ENCODE results near the gene BCAR1. TPM values are rescaled to one million over a fixed set of nuclear protein-coding genes. Genes with fewer than 3 reads are reported as not detected.
"Not testable (repeated sequence)": the region's sequence is repeated elsewhere in the genome, so short reads cannot be mapped to it uniquely, and the experiment has no call there.

BCAR1 gene
- polyA plus RNA-seq, 2 of the 4 experiments (the other 2 are of a cell fraction): 10.2 to 35.8 TPM

GRCh38 chr16:75216127-75216526 is 35.3 kb downstream of the BCAR1 start:
- H3K4me1 ChIP-seq: no peaks in the 10 kb centered on the region
- no peak overlapping the region for H3K4me3 ChIP-seq
- no peak for TF ChIP-seq HOXA7 (CRISPR knock-in tag; IDR thresholded peaks at IDR 0.05)
- no peak for TF ChIP-seq HDAC2 (IDR thresholded peaks at IDR 0.05)
- no peak for TF ChIP-seq REST (IDR thresholded peaks at IDR 0.05)
- TF ChIP-seq MAX (IDR thresholded peaks at IDR 0.05): no peak
- TF ChIP-seq ZFP36 (IDR thresholded peaks at IDR 0.05; ENCODE audit: borderline replicate concordance, partially characterized antibody): no peak
- TF ChIP-seq CBX8 (IDR thresholded peaks at IDR 0.05): no peak
- no peak for TF ChIP-seq NPAS2 (CRISPR knock-in tag; IDR thresholded peaks at IDR 0.05; ENCODE audit: borderline replicate concordance)
- TF ChIP-seq SREBF2 (IDR thresholded peaks at IDR 0.05): no peak
- TF ChIP-seq CHD2 (IDR thresholded peaks at IDR 0.05; ENCODE audit: low read length, partially characterized antibody): no peak
- TF ChIP-seq E2F6 (IDR thresholded peaks at IDR 0.05; ENCODE audit: borderline replicate concordance, low read depth): no peak
- no peak for TF ChIP-seq FOXS1 (CRISPR knock-in tag; IDR thresholded peaks at IDR 0.05)
- no peak for TF ChIP-seq KDM5A (IDR thresholded peaks at IDR 0.05)
- no peak for TF ChIP-seq GATA3 (IDR thresholded peaks at IDR 0.05; ENCODE audit: borderline replicate concordance)
- TF ChIP-seq ATOH8 (CRISPR knock-in tag; IDR thresholded peaks at IDR 0.05; ENCODE audit: low read depth): no peak
- no peak for TF ChIP-seq SMC3 (IDR thresholded peaks at IDR 0.05)
- TF ChIP-seq FOSB (CRISPR knock-in tag; IDR thresholded peaks at IDR 0.05): no peak
- no peak for TF ChIP-seq MAZ (IDR thresholded peaks at IDR 0.05; ENCODE audit: borderline replicate concordance, low read depth, low read length)
- no peak for TF ChIP-seq HOXB13 (CRISPR knock-in tag; IDR thresholded peaks at IDR 0.05; ENCODE audit: low read depth)
- TF ChIP-seq KDM1A (IDR thresholded peaks at IDR 0.05; ENCODE audit: low read depth): no peak
- no peak overlapping the region for H3K27ac ChIP-seq
- ChIA-PET CTCF (interaction anchor here (0.8 to 6.5 kb wide), 4 partner anchors 17 to 183 kb away, joined by 3 to 36 read pairs (median 10); no protein-coding TSS in a partner anchor), POLR2A (no interaction called here)
- no peaks in the 10 kb centered on the region for H3K9me3 ChIP-seq
- WGBS (ENCODE audit: missing lambda C conversion rate): 87% methylated on average over 2 of the region's 2 CpGs
- ATAC-seq: no peak
- no peak overlapping the region for H3K4me2 ChIP-seq
- DNase-seq (ENCODE audit: low read depth in 1 of 2, low spot score in 1 of 2): no peak
- FAIRE-seq: no peak

GRCh38 chr16:75211286-75211685 is 40.1 kb downstream of the BCAR1 start:
- ATAC-seq; FAIRE-seq; H3K27ac ChIP-seq; POLR2A ChIA-PET; H3K4me1 ChIP-seq; H3K9me3 ChIP-seq; DNase-seq (ENCODE audit: low read depth in 1 of 2, low spot score in 1 of 2); H3K4me2 ChIP-seq; H3K4me3 ChIP-seq: not testable (repeated sequence)
- WGBS (ENCODE audit: missing lambda C conversion rate): 71% methylated on average over 10 of the region's 10 CpGs
- CTCF ChIA-PET: interaction anchor here (1.5 to 6.1 kb wide), 3 partner anchors 13 to 174 kb away, joined by 3 to 32 read pairs (median 11); no protein-coding TSS in a partner anchor

GRCh38 chr16:75209944-75210343 is 41.5 kb downstream of the BCAR1 start:
- FAIRE-seq: no peak
- no peak overlapping the region for H3K4me3 ChIP-seq
- DNase-seq (ENCODE audit: low read depth in 1 of 2, low spot score in 1 of 2): no peak
- no peak overlapping the region for H3K4me2 ChIP-seq
- no peak for ATAC-seq
- H3K9me3 ChIP-seq: no peaks in the 10 kb centered on the region
- H3K27ac ChIP-seq: no peak overlapping the region
- POLR2A ChIA-PET: no interaction called here
- H3K4me1 ChIP-seq: no peaks in the 10 kb centered on the region
- 39% methylated on average over 5 of the region's 5 CpGs for WGBS (ENCODE audit: missing lambda C conversion rate)
- no peak for TF ChIP-seq MAFK (IDR thresholded peaks at IDR 0.05; ENCODE audit: partially characterized antibody)
- no peak for TF ChIP-seq SREBF2 (IDR thresholded peaks at IDR 0.05)
- no peak for TF ChIP-seq HMGXB4 (CRISPR knock-in tag; IDR thresholded peaks at IDR 0.05; ENCODE audit: borderline replicate concordance)
- TF ChIP-seq JUNB (IDR thresholded peaks at IDR 0.05): no peak
- TF ChIP-seq ZC3H11A (IDR thresholded peaks at IDR 0.05): no peak
- no peak for TF ChIP-seq ZNF302 (CRISPR knock-in tag; IDR thresholded peaks at IDR 0.05)
- no peak for TF ChIP-seq HDAC2 (IDR thresholded peaks at IDR 0.05)
- CTCF ChIA-PET: interaction anchor here (0.8 to 6.1 kb wide), 6 partner anchors 11 to 255 kb away, joined by 3 to 44 read pairs (median 4); no protein-coding TSS in a partner anchor

- H3K4me2 ChIP-seq; DNase-seq (ENCODE audit: low read depth in 1 of 2, low spot score in 1 of 2); H3K9me3 ChIP-seq; H3K27ac ChIP-seq; H3K4me3 ChIP-seq; ATAC-seq; H3K4me1 ChIP-seq; FAIRE-seq; POLR2A ChIA-PET: not testable (repeated sequence)
- WGBS (ENCODE audit: missing lambda C conversion rate): 72% methylated on average over 7 of the region's 7 CpGs
- CTCF ChIA-PET: interaction anchor here (0.8 to 6.1 kb wide), 5 partner anchors 11 to 256 kb away, joined by 4 to 44 read pairs (median 4); no protein-coding TSS in a partner anchor
Observed at GRCh38 chr16:75209514-75209913, 41.9 kb downstream of the BCAR1 start.
